PC-3 (cell line): ENCODE results near the gene PLCB4.

ENCODE experiments used
- CTCF ChIP-seq: fragments of 300-600 bp; sonication (generic); conservative IDR thresholded peaks from 2 replicates; pipeline ENCODE4 v1.5.1; 2017; ENCODE audit warnings: antibody characterized with exemption, low read depth, mild to moderate bottlenecking, low read length
- EZH2phosphoT487 ChIP-seq: fragments of 300-600 bp; sonication (generic); IDR thresholded peaks from 2 replicates; pipeline ENCODE4 v1.6.1; 2018; ENCODE audit warnings: mild to moderate bottlenecking, antibody characterized with exemption, low read length, borderline replicate concordance

DNA sequence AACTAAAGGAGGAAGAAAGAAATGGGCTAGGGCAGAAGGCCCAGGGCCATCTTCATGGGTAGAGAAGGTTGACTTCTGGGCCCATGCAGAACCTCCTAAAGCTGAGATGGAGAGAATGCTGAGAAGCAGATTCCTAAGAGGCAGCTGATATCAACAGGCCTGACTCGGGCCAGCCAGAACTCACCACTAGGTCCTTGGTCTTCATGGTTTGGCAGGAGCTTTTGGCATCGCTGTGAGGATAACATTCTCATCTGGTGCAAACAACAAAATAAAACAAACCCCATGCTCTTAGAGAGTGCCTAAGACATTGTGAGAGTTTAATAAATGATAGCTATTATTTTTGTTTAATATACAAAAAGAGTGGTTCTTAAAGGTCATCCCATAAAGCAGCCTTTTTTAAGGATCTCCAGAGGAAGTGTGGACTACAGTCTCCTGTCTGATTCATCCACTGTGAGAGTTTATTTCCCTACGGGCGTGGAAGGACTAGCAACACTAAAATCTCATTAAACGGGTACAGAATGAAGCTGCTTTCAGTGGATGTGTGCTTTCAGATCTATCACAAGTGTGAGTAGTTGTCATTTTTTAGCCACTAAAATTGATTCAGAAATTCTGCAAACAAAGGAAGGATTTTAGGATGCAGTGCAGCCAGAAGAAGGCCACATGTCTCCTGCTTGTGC is 160.0 kb downstream of the PLCB4 start:
- TF ChIP-seq EZH2phosphoT487 (no peak), CTCF (no peak)
